SKM-1 treated with dmso at 0.1 percent for 144 hours (cell line): ENCODE data around the gene PLEKHF1.
"Not testable (repeated sequence)": the region's sequence is repeated elsewhere in the genome, so short reads cannot be mapped to it uniquely, and the experiment has no call there.

ENCODE experiments used
- DNase-seq: peaks from one replicate; lab custom pipeline; 2025; ENCODE audit not compliant: unreplicated experiment; lab: John Stamatoyannopoulos, UW

Gene PLEKHF1

GRCh38 chr19:29663861-29664752, 1.2 kb upstream of the PLEKHF1 start:
- no peak for DNase-seq

- DNase-seq, result no peak
Observed at GRCh38 chr19:29664753-29665214, 477 bp upstream of the PLEKHF1 start.

DNA sequence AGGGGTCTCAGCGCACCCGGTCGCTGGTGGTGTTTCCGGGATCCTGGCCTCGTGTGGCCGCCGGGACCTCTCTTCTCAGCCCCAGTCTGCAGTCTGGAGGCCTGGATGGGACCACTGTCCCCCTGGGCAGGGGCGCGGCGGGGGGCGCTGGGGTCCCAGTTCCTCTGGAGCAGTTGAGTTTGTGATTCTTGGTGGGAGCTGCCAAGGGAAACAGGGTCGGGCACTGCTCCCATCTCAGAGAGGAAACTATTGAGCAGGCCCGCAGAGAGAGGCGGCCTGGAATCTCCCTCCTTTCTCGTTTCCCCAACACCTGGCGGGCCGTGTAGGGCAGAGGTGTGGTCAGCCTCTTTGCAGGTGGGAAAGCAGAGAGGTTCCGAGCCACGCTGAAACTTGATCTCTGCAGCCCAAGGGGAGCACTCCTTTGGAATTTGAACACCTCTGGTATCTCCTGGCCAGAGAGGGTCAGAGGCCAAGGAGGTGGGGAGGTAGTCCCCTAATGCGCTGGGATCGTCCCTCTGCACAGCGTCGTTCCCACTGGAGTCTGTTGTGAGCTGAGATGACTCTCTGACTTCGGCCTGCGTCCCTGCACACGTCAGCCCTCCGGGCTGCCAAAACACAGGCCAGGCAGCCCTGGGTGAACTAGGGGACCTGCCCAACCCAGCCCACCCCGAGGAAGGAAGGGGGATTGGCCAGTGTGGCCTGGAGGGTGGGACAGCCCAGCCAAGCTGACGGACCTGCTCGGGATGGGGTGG, 741 bp downstream of the PLEKHF1 start:
- DNase-seq, result no peak

DNA sequence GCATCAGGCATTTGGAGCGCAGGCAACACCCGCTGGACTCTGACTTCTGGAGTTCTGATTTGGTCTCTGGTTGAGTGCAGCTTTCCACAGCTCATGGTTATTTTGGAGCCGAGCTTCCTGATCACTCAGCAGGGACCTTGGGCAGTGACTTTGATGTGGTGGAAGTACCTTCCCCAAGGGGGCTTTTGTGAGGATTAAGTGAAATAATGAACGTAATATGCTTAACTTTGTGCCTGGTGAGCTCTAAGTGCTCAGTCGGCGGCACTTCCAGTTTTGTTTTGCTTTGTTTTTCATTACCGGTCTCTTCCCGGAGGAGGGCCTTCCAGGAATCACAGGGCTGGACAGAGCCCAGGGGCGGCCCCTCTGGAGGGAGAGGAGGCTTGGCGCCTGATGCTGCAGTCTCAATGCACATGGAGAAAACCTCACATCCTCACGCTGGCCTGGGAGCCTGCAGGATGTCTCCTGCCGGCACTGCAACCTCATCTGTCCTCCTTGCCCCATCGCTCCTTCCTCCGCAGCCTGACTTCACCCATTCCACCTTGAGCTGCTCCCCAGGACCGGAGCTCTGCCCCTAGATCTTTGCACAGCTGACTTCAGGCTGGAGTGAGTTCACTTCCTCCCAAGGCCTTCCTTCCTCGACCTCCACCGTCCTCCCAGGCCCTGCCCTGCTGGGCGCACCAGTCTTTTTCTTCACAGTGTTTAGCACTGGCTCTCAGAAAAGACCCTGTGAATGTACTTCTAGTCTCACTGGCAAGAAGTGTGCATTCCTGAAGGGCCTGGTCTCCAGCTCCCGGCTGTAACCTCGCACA, 1.5 kb downstream of the PLEKHF1 start:
- DNase-seq, result no peak

DNA sequence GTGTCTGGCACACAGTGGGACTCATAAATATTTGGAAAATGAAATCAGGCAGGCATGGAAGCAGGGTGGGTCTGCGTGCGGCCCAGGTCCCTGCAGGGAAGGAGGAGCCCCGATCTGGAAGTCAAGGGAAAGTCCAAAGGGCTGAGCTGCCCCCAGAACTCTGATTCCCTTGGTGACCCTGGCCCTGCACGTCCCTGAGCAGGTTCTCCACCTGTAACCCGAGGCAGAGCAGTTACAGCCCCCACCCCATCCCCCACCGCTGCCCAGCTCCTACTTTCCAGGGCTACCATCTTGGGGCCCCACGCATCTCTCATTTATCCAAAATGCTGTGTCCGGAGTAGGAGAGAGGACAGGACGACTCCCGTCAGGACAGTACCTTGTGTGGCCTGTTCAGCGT, 2.1 kb downstream of the PLEKHF1 start:
- DNase-seq, result no peak

- no peak for DNase-seq
Observed at GRCh38 chr19:29667901-29668341, 2.7 kb downstream of the PLEKHF1 start.

DNA sequence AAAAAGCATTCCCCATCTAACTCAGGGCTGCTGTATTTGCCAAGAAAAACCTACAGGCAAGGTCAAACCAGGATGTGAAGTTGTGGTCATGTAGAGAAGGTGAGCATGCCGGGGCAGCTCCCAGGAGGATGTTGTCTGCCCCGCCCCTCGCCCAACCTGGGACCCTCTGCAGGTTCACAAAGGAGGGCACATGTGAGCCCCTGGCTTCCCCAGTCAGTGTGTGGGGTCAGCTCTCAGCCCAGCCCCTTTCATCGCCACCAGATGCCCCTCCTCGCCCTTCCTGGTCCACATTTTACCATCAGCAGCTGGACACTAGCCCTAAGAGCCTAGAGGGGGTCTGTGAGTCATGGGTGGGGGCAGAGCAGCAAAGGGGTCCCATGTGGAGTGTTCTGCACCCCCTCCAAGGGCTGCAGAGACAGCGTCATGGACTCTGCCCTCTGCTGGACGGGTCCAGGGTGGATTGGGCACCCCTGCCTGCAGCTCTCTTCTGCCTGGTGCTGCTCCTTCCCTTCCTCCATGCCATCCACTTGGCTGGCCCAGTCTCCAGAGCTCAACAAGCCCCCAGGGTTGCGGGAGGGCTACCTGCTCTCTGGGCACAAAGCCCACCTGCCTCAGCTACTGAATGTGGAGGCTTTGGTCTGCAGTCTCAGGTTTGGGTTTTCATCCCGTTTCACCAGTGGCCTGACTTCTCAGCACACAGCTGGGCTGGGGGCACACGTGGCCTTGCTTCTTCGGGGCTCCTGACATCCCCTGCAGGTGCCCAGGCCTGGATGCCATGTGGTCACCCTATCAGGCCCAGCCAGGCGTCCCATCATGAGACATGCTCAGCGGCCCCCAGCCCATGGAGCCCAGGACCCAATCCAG, 3.7 kb downstream of the PLEKHF1 start:
- no peak for DNase-seq

DNA sequence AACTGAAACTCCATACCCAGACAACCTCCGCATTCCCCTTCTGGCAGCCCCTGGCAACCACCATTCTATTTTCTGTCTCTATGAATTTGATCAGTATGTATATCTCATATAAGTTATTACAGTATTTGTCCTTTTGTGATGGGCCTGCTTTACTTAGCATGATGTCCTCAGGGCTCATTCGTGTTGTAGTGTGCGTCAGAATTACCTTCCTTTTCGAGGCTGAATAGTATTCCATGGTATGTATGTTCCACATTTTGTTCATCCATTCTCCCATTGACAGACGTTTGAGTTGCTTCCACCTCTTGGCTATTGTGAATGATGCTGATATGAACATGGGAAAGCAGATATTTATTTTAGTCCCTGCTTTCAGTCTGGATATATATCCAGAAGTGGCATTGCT, 5.0 kb downstream of the PLEKHF1 start:
- DNase-seq, result no peak

DNA sequence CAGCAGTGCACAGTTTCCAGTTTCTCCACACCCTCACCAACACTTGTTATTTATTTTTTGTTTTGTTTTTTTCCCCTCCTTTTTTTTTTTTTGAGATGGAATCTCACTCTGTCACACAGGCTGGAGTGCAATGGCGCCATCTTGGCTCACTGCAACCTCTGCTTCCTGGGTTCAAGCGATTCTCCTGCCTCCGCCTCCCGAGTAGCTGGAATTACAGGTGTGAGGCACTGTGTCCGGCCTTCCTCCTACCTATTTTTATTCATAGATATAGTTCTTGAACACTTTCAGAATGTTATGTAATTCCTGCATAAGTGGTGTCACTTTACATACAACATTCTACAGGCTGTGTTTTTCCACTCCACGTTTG, 5.7 kb downstream of the PLEKHF1 start:
- DNase-seq, result not testable (repeated sequence)

GRCh38 chr19:29671393-29672160, 6.3 kb downstream of the PLEKHF1 start:
- DNase-seq, result peak; percentile 20

DNA sequence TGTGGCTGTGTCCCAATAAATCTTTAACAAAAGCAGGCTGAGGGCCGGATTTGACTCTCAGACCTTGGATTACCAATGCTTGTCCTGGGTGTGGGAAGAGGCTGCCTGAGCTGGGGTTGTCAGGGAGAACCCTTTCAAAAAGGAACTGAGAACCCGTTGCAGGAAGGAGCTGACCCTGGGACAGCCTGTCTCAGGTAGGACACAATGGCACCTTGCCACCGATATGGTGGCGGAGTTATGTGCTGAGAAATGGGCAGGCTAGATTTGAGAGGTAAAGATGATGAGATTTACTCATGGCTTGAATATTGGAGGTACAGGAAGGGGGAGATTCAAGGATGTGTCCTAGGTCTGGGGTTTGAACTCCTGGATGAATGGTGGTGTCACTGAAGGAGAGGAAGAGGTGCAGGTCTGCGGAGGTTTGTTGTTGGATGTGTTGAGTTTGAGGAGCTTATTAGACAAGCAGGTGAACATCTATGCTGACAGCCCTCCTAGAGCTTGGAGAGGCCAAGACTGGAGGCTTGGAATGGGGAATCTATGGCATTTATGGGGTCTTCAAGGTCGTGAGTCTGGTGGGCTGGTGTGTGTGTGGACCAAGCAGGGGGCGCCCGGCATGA, 7.2 kb downstream of the PLEKHF1 start:
- no peak for DNase-seq

- DNase-seq, result no peak
Observed at GRCh38 chr19:29672933-29673336, 7.7 kb downstream of the PLEKHF1 start.

GRCh38 chr19:29673451-29674371, 8.4 kb downstream of the PLEKHF1 start:
- no peak for DNase-seq

- DNase-seq, result no peak
Observed at GRCh38 chr19:29674374-29675119, 9.3 kb downstream of the PLEKHF1 start.

GRCh38 chr19:29675120-29675649, 9.9 kb downstream of the PLEKHF1 start:
- no peak for DNase-seq

DNA sequence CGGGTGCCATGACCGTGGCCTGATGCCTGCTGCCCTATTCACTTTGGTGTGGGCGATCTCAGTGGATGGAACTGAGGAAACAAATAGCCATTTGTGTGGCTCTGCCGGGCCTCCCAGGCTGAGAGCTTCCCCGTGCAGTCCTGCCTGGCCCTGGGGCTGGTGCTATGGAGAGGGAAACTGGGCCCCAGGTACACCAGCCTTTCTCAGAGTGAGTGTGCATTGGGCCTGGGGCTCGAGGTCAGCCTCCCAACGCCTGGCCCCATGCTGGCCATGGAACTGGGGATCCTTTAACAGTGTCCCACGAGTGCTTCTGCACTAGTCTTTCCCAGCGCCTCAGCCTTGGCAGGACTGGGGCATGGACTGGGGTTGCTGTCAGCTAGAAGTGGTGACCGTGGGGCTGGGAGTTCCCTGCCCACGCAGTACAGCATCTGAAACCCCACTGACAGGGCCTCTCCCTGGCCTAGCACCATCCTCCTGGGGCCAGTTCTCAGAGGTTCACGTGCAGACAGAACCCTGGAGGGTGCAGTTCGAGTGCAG, 10.5 kb downstream of the PLEKHF1 start:
- no peak for DNase-seq

GRCh38 chr19:29676586-29676985, 11.3 kb downstream of the PLEKHF1 start:
- DNase-seq, result no peak
